Smooth muscle cell (in vitro differentiated cells): Measurements from ENCODE around the gene SEPHS1. TPM values are rescaled to one million over a fixed set of nuclear protein-coding genes. Genes with fewer than 3 reads are reported as not detected.

Experiments used
- DNase-seq: peaks from one replicate; lab custom pipeline; 2025; ENCODE audit not compliant: unreplicated experiment; lab: John Stamatoyannopoulos, UW
- H2AFZ ChIP-seq: fragments of 200-600 bp; sonication (generic); 2 replicates; pipeline ENCODE4 v1.6.0; 2016; ENCODE audit warnings: antibody characterized with exemption, low read depth, mild to moderate bottlenecking
- H3F3A ChIP-seq: fragments of 200-600 bp; sonication (generic); 2 replicates; pipeline ENCODE4 v1.6.0; 2017; ENCODE audit warnings: antibody characterized with exemption, low read depth
- H3K27ac ChIP-seq: fragments of 200-600 bp; sonication (generic); 2 replicates; pipeline ENCODE4 v1.5.1; 2016; ENCODE audit warnings: low read depth, mild to moderate bottlenecking
- H3K27me3 ChIP-seq: fragments of 200-600 bp; sonication (generic); 2 replicates; pipeline ENCODE4 v1.6.1; 2016; ENCODE audit warnings: low read depth, mild to moderate bottlenecking
- H3K36me3 ChIP-seq: fragments of 200-600 bp; sonication (generic); 2 replicates; pipeline ENCODE4 v1.5.1; 2016; ENCODE audit warnings: low read depth
- H3K4me1 ChIP-seq: fragments of 200-600 bp; sonication (generic); 2 replicates; pipeline ENCODE4 v1.5.1; 2016; ENCODE audit warnings: low read depth
- H3K4me2 ChIP-seq: fragments of 200-600 bp; sonication (generic); 2 replicates; pipeline ENCODE4 v1.6.0; 2016; ENCODE audit warnings: mild to moderate bottlenecking
- H3K4me3 ChIP-seq: fragments of 200-600 bp; sonication (generic); 2 replicates; pipeline ENCODE4 v1.5.1; 2016; ENCODE audit warnings: mild to moderate bottlenecking
- H3K79me2 ChIP-seq: fragments of 200-600 bp; sonication (generic); 2 replicates; pipeline ENCODE4 v1.6.0; 2016; ENCODE audit warnings: low read depth, mild to moderate bottlenecking
- H3K9ac ChIP-seq: fragments of 200-600 bp; sonication (generic); 2 replicates; pipeline ENCODE4 v1.6.0; 2016; ENCODE audit warnings: low read depth
- H3K9me3 ChIP-seq: fragments of 200-600 bp; sonication (generic); replicated peaks from 2 replicates; pipeline ENCODE4 v1.5.1; 2016; ENCODE audit warnings: low read depth
- H4K20me1 ChIP-seq: fragments of 200-600 bp; sonication (generic); 2 replicates; pipeline ENCODE4 v1.6.0; 2016; ENCODE audit warnings: low read depth
- CTCF ChIP-seq: fragments of 200-600 bp; sonication (generic); IDR thresholded peaks from 2 replicates; pipeline ENCODE4 v1.5.1; 2017; ENCODE audit warnings: borderline replicate concordance, mild to moderate bottlenecking, antibody characterized with exemption; ENCODE audit not compliant: insufficient read depth, poor library complexity, severe bottlenecking
- WGBS: methylation state at CpG from one replicate; pipeline ENCODE4 v1.1.7; 2016; ENCODE audit warnings: low lambda C conversion rate; 5-methylcytosine and 5-hydroxymethylcytosine counted together
- polyA plus RNA-seq: library from polyadenylated mRNA; unstranded; fragments of >200 nt; fragmentation: Nextera tagmentation; extraction: Ambion mirVana; gene quantifications from 2 replicates; pipeline ENCODE4 v1.2.1, GENCODE V29; 2016
- total RNA-seq: library from RNA; depleted of rRNA; stranded (reverse); fragments of >200 nt; gene quantifications from 2 replicates; pipeline ENCODE4 v1.2.3, GENCODE V29; 2014

The SEPHS1 gene
- total and polyA plus RNA-seq, 2 experiments from 2014 or later, result 29.5 to 48.3 TPM

- Histone ChIP-seq H3K4me3 (no peak overlapping the region), H3F3A (no peaks in the 10 kb centered on the region), H3K79me2 (no peaks in the 10 kb centered on the region), H3K9ac (no peak overlapping the region), H3K27me3 (no peaks in the 10 kb centered on the region), H3K9me3 (no peaks in the 10 kb centered on the region), H3K4me1 (peaks cover 2% of the 10 kb centered on the region), H3K4me2 (no peak overlapping the region), H3K27ac (no peak overlapping the region), H4K20me1 (no peaks in the 10 kb centered on the region), H2AFZ (no peak overlapping the region), H3K36me3 (no peaks in the 10 kb centered on the region)
- no peak for TF ChIP-seq CTCF
- 92% methylated on average over 10 of the region's 10 CpGs for WGBS
- DNase-seq, result no peak
Measured at GRCh38 chr10:13296476-13296875, 51.6 kb downstream of the SEPHS1 start.

- 98% methylated on average over 2 of the region's 2 CpGs for WGBS
- no peak overlapping the region for H3K4me3 ChIP-seq
- no peak for DNase-seq
Measured at GRCh38 chr10:13294784-13295183, 53.3 kb downstream of the SEPHS1 start.

GRCh38 chr10:13291821-13292773 lies 56.0 kb downstream of the SEPHS1 start:
- Histone ChIP-seq H3K79me2 (no peaks in the 10 kb centered on the region), H3K9ac (no peak overlapping the region), H3K9me3 (no peaks in the 10 kb centered on the region), H3K27ac (no peak overlapping the region), H3K4me3 (no peak overlapping the region), H3K36me3 (no peaks in the 10 kb centered on the region), H3K4me1 (no peaks in the 10 kb centered on the region), H4K20me1 (no peaks in the 10 kb centered on the region), H3F3A (no peaks in the 10 kb centered on the region), H3K4me2 (no peak overlapping the region), H2AFZ (no peak overlapping the region), H3K27me3 (no peaks in the 10 kb centered on the region)
- WGBS, result 95% methylated on average over 19 of the region's 19 CpGs
- no peak for TF ChIP-seq CTCF
- no peak for DNase-seq

More at GRCh38 chr10:13294784-13295183, 53.3 kb downstream of the SEPHS1 start:
- no peaks in the 10 kb centered on the region for H3K9me3 ChIP-seq
- TF ChIP-seq CTCF, result no peak
- H3K36me3 ChIP-seq, result no peaks in the 10 kb centered on the region
- H4K20me1 ChIP-seq, result no peaks in the 10 kb centered on the region
- H3F3A ChIP-seq, result no peaks in the 10 kb centered on the region
- H3K79me2 ChIP-seq, result no peaks in the 10 kb centered on the region
- no peaks in the 10 kb centered on the region for H3K27me3 ChIP-seq
- H3K27ac ChIP-seq, result no peak overlapping the region
- H3K9ac ChIP-seq, result no peak overlapping the region
- H3K4me2 ChIP-seq, result no peak overlapping the region
- no peak overlapping the region for H2AFZ ChIP-seq
- H3K4me1 ChIP-seq, result no peaks in the 10 kb centered on the region

- no peaks in the 10 kb centered on the region for H3K27me3 ChIP-seq
- no peak overlapping the region for H2AFZ ChIP-seq
- no peak for TF ChIP-seq CTCF
- no peaks in the 10 kb centered on the region for H3K36me3 ChIP-seq
- H3F3A ChIP-seq, result no peaks in the 10 kb centered on the region
- H3K4me1 ChIP-seq, result no peaks in the 10 kb centered on the region
- no peaks in the 10 kb centered on the region for H3K9me3 ChIP-seq
- no peak overlapping the region for H3K9ac ChIP-seq
- no peak for DNase-seq
- H3K27ac ChIP-seq, result no peak overlapping the region
- H3K4me2 ChIP-seq, result no peak overlapping the region
- WGBS, result 94% methylated on average over 4 of the region's 4 CpGs
- H4K20me1 ChIP-seq, result no peaks in the 10 kb centered on the region
- no peaks in the 10 kb centered on the region for H3K79me2 ChIP-seq
- H3K4me3 ChIP-seq, result no peak overlapping the region
Measured at GRCh38 chr10:13291061-13291460, 57.0 kb downstream of the SEPHS1 start.
